K562 (cell line): Measurements from ENCODE around the gene TAS2R5. TPM values are rescaled to one million over a fixed set of nuclear protein-coding genes. Genes with fewer than 3 reads are reported as not detected.
"Not testable (repeated sequence)": the region's sequence is repeated elsewhere in the genome, so short reads cannot be mapped to it uniquely, and the experiment has no call there.

ENCODE experiments used
- ATAC-seq: fragments of 200-7000 bp; cut with Tn5 transposase; 3 replicates; pipeline ENCODE4 v1.9.1; 2020; ENCODE audit warnings: moderate library complexity
- BruUV-seq: library from RNA; stranded (reverse); fragments of 400-500 nt; replicated peaks from 2 replicates; lab custom pipeline; 2021; lab: Mats Ljungman, UMichigan
- CTCF ChIA-PET: fragments of 300-600 bp; formaldehyde crosslinking; extraction: SDS; loops from one replicate; lab custom pipeline; 2021; ENCODE audit warnings: low intra/inter-chr PET ratio; lab: Yijun Ruan, JAX
- POLR2A ChIA-PET: fragments of 300-600, 350-650 bp; sonication (Branson Sonifier 250); formaldehyde crosslinking; extraction: SDS; loops from one replicate; lab custom pipeline; 2021; ENCODE audit warnings: antibody characterized with exemption, inconsistent platforms; lab: Yijun Ruan, JAX
- DNase-seq, 4 experiments: peaks; one replicate each; pipeline versions ENCODE4 v3.0.0 to v3.0.0-alpha.2; 2011 to 2018; ENCODE audit warnings: low spot score in 3 of 4, mixed read lengths in 3 of 4; ENCODE audit errors: extremely low read depth in 1 of 4
- FAIRE-seq: peaks from 2 replicates; lab custom pipeline; 2011; peaks lifted over from hg19 to GRCh38; lab: Jason Lieb, UNC
- H2AFZ ChIP-seq: 2 replicates; pipeline ENCODE4 v1.6.0; 2011; ENCODE audit warnings: low read depth, low read length, control low read depth, inconsistent platforms
- H3K27ac ChIP-seq: fragments of 200-600 bp; 3 replicates; pipeline ENCODE4 v1.8.0; 2011; ENCODE audit warnings: low read depth, mild to moderate bottlenecking, control low read depth, inconsistent platforms, low read length, moderate library complexity, mixed read lengths; ENCODE audit errors: extremely low read depth
- H3K27me3 ChIP-seq, 2 experiments: fragments of 300-600 bp in 1 of 2; 2 replicates in 1 of 2; 3 replicates in 1 of 2; pipeline versions ENCODE4 v1.6.0 to v1.8.0; 2011; ENCODE audit warnings: inconsistent platforms in 2 of 2, low read length in 2 of 2, mild to moderate bottlenecking in 1 of 2, mixed read lengths in 1 of 2, moderate library complexity in 1 of 2; ENCODE audit not compliant: control insufficient read depth in 2 of 2, insufficient read depth in 2 of 2
- H3K36me3 ChIP-seq: fragments of 300-600 bp; 3 replicates; pipeline ENCODE4 v1.8.0; 2011; ENCODE audit warnings: mild to moderate bottlenecking, low read length, inconsistent platforms; ENCODE audit not compliant: control insufficient read depth, insufficient read depth
- H3K4me1 ChIP-seq, 2 experiments: fragments of 200-600 bp in 1 of 2; replicated peaks in 1 of 2; 2 replicates in 1 of 2; 3 replicates in 1 of 2; pipeline versions ENCODE4 v1.5.1 to v1.8.0; 2011; ENCODE audit warnings: inconsistent platforms in 2 of 2, low read length in 2 of 2, mild to moderate bottlenecking in 1 of 2, mixed read lengths in 1 of 2, moderate library complexity in 1 of 2; ENCODE audit not compliant: control insufficient read depth in 2 of 2, insufficient read depth in 2 of 2
- H3K4me2 ChIP-seq: 2 replicates; pipeline ENCODE4 v1.6.1; 2011; ENCODE audit warnings: low read length, control low read depth, inconsistent platforms, mixed read lengths; ENCODE audit not compliant: insufficient read depth
- H3K4me3 ChIP-seq: fragments of 200-600 bp; sonication (generic), shearing (Covaris generic); 2 replicates; pipeline ENCODE4 v1.5.1; 2016; ENCODE audit warnings: control low read depth, inconsistent platforms
- H3K79me2 ChIP-seq: fragments of 200-600 bp; 3 replicates; pipeline ENCODE4 v1.8.0; 2011; ENCODE audit warnings: low read length, inconsistent platforms; ENCODE audit not compliant: control insufficient read depth, insufficient read depth
- H3K9ac ChIP-seq, 2 experiments: 2 replicates each; pipeline versions ENCODE4 v1.6.0 to v1.6.1; 2011; ENCODE audit warnings: low read depth in 2 of 2, low read length in 2 of 2, control low read depth in 1 of 2, inconsistent platforms in 1 of 2, mild to moderate bottlenecking in 1 of 2, mixed read lengths in 1 of 2; ENCODE audit not compliant: insufficient read depth in 1 of 2
- H3K9me1 ChIP-seq: one replicate; pipeline ENCODE4 v1.6.0; 2011; ENCODE audit warnings: inconsistent platforms, mild to moderate bottlenecking, low read length, moderate library complexity; ENCODE audit not compliant: control insufficient read depth, insufficient read depth
- H3K9me3 ChIP-seq: replicated peaks from 2 replicates; pipeline ENCODE4 v1.5.1; 2011; ENCODE audit warnings: low read depth, low read length, inconsistent platforms; ENCODE audit not compliant: control insufficient read depth, insufficient read depth
- H4K20me1 ChIP-seq: replicated peaks from 2 replicates; pipeline ENCODE4 v1.6.1; 2011; ENCODE audit warnings: low read length, inconsistent platforms, mixed read lengths; ENCODE audit not compliant: control insufficient read depth, insufficient read depth
- BCOR ChIP-seq: fragments of 450-650 bp; IDR thresholded peaks from 2 replicates; pipeline ENCODE4 v1.6.1; 2016
- BMI1 ChIP-seq: fragments of 150-350 bp; IDR thresholded peaks from 2 replicates; pipeline ENCODE4 v1.6.1; 2014; ENCODE audit warnings: low read length
- BRCA1 ChIP-seq, 2 experiments: fragments of 450-650 bp in 1 of 2; sonication (generic) in 1 of 2; formaldehyde crosslinking in 1 of 2; IDR thresholded peaks; 2 replicates each; pipeline versions ENCODE4 v1.5.0 to v1.6.1; 2017 to 2020; ENCODE audit warnings: mild to moderate bottlenecking in 1 of 2, missing genetic modification reagents in 1 of 2
- HDAC6 ChIP-seq: IDR thresholded peaks from 2 replicates; pipeline ENCODE4 v1.6.1; 2012; ENCODE audit warnings: low read depth, mild to moderate bottlenecking, control low read depth, inconsistent platforms, low read length, moderate library complexity
- NFIC ChIP-seq: fragments of 450-650 bp; IDR thresholded peaks from 2 replicates; pipeline ENCODE4 v1.6.1; 2017; ENCODE audit warnings: mild to moderate bottlenecking, inconsistent platforms
- NFIX ChIP-seq: fragments of 250-450 bp; sonication (Bioruptor Pico); IDR thresholded peaks from 2 replicates; pipeline ENCODE4 v1.4.0; 2020; ENCODE audit warnings: low read depth, mild to moderate bottlenecking, moderate library complexity
- TAF9B ChIP-seq: fragments of 450-650 bp; IDR thresholded peaks from 2 replicates; pipeline ENCODE4 v1.6.1; 2018; ENCODE audit warnings: mild to moderate bottlenecking; ENCODE audit not compliant: partially characterized antibody
- ZNF445 ChIP-seq: fragments of 250-450 bp; sonication (Bioruptor Pico); IDR thresholded peaks from 2 replicates; pipeline ENCODE4 v1.4.0; 2020; ENCODE audit warnings: low read depth, mild to moderate bottlenecking, moderate library complexity
- WGBS: fragments of 100-300 bp; shearing (Covaris generic); methylation state at CpG from one replicate; pipeline ENCODE4 v1.1.6; 2016; ENCODE audit warnings: low coverage, mixed read lengths; ENCODE audit not compliant: insufficient coverage; ENCODE audit errors: missing lambda C conversion rate; 5-methylcytosine and 5-hydroxymethylcytosine counted together
- in situ Hi-C: fragments of 300-500 bp; cut with MboI; formaldehyde crosslinking; loops from 4 replicates; pipeline ENCODE4 v1.15.0; 2018; ENCODE audit warnings: inconsistent platforms, mixed read lengths
- intact Hi-C: fragments of 100-400 bp; cut with micrococcal nuclease; formaldehyde crosslinking; loops from 2 replicates; pipeline ENCODE4 v1.14.2; 2022
- polyA plus RNA-seq, 8 experiments: library from polyadenylated mRNA; depleted of rRNA in 4 of 8; stranded (reverse) in 5 of 8; unstranded in 3 of 8; fragments of >200 nt; fragmentation: Nextera tagmentation in 2 of 8; fragmentation: Illumina TruSeq in 1 of 8; extraction: Ambion mirVana in 2 of 8; extraction: Trizol in 1 of 8; gene quantifications; 2 replicates each; pipeline versions ENCODE4 v1.2.1 to v1.2.3, GENCODE V29; 2011 to 2014; ENCODE audit warnings: inconsistent platforms in 1 of 8, missing spikeins in 1 of 8
- total RNA-seq, 7 experiments: library from RNA; depleted of rRNA in 6 of 7; stranded (reverse); fragments of >200 nt in 6 of 7; fragmentation: Illumina TruSeq in 2 of 7; extraction: Trizol in 2 of 7; gene quantifications; 2 replicates each; pipeline versions ENCODE4 v1.2.1 to v1.2.3, GENCODE V29; 2011 to 2021; ENCODE audit warnings: low replicate concordance in 1 of 7
- TF ChIP-seq, protein P1 (sequence below): fragments of 250-450 bp; sonication (Bioruptor Pico); IDR thresholded peaks from 2 replicates; pipeline ENCODE4 v1.8.0; 2021; ENCODE audit warnings: moderate library complexity, mild to moderate bottlenecking, inconsistent platforms
- TF ChIP-seq, protein P2 (sequence below): fragments of 450-650 bp; IDR thresholded peaks from 2 replicates; pipeline ENCODE4 v1.6.1; 2016

TAS2R5 gene
- total and polyA plus RNA-seq, 9 of the 15 experiments (the other 6 are each of a cell fraction or from before 2014, with no cell fraction given): 0.35 to 4.5 (median 1.4) TPM

DNA sequence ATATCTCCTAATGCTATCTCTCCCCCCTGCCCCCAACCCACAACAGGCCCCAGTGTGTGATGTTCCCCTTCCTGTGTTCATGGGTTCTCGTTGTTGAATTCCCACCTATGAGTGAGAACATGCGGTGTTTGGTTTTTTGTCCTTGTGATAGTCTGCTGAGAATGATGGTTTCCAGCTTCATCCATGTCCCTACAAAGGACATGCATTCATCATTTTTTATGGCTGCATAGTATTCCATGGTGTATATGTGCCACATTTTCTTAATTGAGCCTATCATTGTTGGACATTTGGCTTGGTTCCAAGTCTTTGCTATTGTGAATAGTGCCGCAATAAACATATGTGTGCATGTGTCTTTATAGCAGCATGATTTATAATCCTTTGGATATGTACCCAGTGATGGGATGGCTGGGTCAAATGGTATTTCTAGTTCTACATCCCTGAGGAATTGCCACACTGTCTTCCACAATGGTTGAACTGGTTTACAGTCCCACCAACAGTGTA, 19.9 kb upstream of the TAS2R5 start:
- H3K9ac ChIP-seq, in situ Hi-C loops, DNase-seq, H4K20me1 ChIP-seq, H3K36me3 ChIP-seq, H3K9me3 ChIP-seq, H3K4me3 ChIP-seq, intact Hi-C loops, BruUV-seq, ATAC-seq, H3K27ac ChIP-seq, FAIRE-seq, H3K4me1 ChIP-seq, CTCF ChIA-PET, H3K79me2 ChIP-seq, H2AFZ ChIP-seq, H3K27me3 ChIP-seq, H3K4me2 ChIP-seq, H3K9me1 ChIP-seq: not testable (repeated sequence)
- TF ChIP-seq NFIX (CRISPR knock-in tag) (peak; percentile 56), NFIC (peak; percentile 82), BCOR (0 out of 2 replicates have a peak, but pooled peaks have one; percentile 31)
- POLR2A ChIA-PET: interaction anchor here (0.7 to 1.5 kb wide), 2 partner anchors 9 to 16 kb away, joined by 3 read pairs; no protein-coding TSS in a partner anchor
- 94% methylated on average over 3 of the region's 3 CpGs for WGBS

DNA sequence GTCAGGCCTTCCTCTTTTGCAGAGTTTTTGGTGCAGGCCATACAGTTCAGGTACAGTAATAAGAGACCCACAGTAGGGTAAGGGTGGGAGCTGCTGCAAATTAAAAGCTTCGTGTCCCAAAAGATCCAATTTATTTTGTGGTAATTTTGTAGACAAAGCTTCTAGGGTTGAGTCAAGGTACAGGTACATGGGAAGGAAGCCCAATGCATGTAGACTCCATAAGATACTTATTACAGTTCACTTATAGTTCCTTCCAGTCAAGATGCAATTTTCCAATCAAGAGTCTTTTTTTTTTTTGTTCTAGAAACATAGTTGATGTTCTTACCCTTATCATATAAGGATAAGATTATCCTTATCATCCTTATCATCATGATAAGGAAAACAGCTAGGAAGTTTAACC, 13.6 kb upstream of the TAS2R5 start, which contains the start of gene TAS2R4:
Gene TAS2R4, plus strand, starts transcription at position 301 of the 400 bp plus-strand sequence. CDS start 1,815 bp downstream, outside the sequence.
- FAIRE-seq: no peak
- no peaks in the 10 kb centered on the region for H3K9me3 ChIP-seq
- WGBS: 87% methylated on average over 1 of the region's 1 CpG

More for the DNA sequence above, 13.6 kb upstream of the TAS2R5 start, which contains the start of gene TAS2R4:
- no peak for ATAC-seq
- ChIA-PET POLR2A (no interaction called here), CTCF (no interaction called here)
- DNase-seq: no peak
- no peaks in the 10 kb centered on the region for H3K27me3 ChIP-seq
- no peak within 1 kb of the TSS for H3K9ac ChIP-seq
- no peak for TF ChIP-seq TAF9B
- no peak for TF ChIP-seq HDAC6
- TF ChIP-seq BMI1: no peak
- no peak for TF ChIP-seq ZNF445 (CRISPR knock-in tag)
- TF ChIP-seq, protein P1, sequence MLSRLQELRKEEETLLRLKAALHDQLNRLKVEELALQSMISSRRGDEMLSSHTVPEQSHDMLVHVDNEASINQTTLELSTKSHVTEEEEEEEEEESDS (CRISPR knock-in tag): no peak
- TF ChIP-seq, protein P2, sequence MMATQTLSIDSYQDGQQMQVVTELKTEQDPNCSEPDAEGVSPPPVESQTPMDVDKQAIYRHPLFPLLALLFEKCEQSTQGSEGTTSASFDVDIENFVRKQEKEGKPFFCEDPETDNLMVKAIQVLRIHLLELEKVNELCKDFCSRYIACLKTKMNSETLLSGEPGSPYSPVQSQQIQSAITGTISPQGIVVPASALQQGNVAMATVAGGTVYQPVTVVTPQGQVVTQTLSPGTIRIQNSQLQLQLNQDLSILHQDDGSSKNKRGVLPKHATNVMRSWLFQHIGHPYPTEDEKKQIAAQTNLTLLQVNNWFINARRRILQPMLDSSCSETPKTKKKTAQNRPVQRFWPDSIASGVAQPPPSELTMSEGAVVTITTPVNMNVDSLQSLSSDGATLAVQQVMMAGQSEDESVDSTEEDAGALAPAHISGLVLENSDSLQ: no peak
- no peak for TF ChIP-seq BRCA1 (IDR thresholded peaks at IDR 0.05)
- no peak for TF ChIP-seq BRCA1 (CRISPR knock-in tag; IDR thresholded peaks at IDR 0.05)
- H3K4me2 ChIP-seq: no peak within 1 kb of the TSS
- in situ Hi-C loops (no loop called here), intact Hi-C loops (no loop called here)
- no peak within 1 kb of the TSS for H3K27ac ChIP-seq
- no peaks in the 10 kb centered on the region for H3K79me2 ChIP-seq
- no TSS peak for BruUV-seq
- H4K20me1 ChIP-seq: no peaks in the 10 kb centered on the region
- no peaks in the 10 kb centered on the region for H3K9me1 ChIP-seq
- peaks cover 42% of the 10 kb centered on the region for H3K36me3 ChIP-seq
- H3K4me3 ChIP-seq: no peak within 1 kb of the TSS
- H3K4me1 ChIP-seq: no peaks in the 10 kb centered on the region
- no peak within 1 kb of the TSS for H2AFZ ChIP-seq
